Measurements from ENCODE around the gene LMTK2. TPM values are rescaled to one million over a fixed set of nuclear protein-coding genes. Genes with fewer than 3 reads are reported as not detected.
A peak's percentile ranks its signal among the peaks of the same experiment; 100 is the strongest.

The LMTK2 gene
- total RNA-seq, 2 donors from 2014 or later: 14.4 to 16.2 TPM

GRCh38 chr7:98085674-98086073, 21.0 kb upstream of the LMTK2 start:
- H3K27ac Mint-ChIP-seq: no peak overlapping the region
- no peaks in the 10 kb centered on the region for H3K27me3 Mint-ChIP-seq (ENCODE audit: low read depth)
- no peaks in the 10 kb centered on the region for H3K4me1 Mint-ChIP-seq (ENCODE audit: low read depth)
- no peaks in the 10 kb centered on the region for H3K36me3 Mint-ChIP-seq (ENCODE audit: insufficient read depth in 2 of 2)
- ATAC-seq (replicated peaks in 1 of 2) (no peak), DNase-seq (no peak)
- no peaks in the 10 kb centered on the region for H3K9me3 Mint-ChIP-seq
- H3K4me3 Mint-ChIP-seq: no peak overlapping the region

- H3K4me3 Mint-ChIP-seq: no peak overlapping the region
- no peaks in the 10 kb centered on the region for H3K4me1 Mint-ChIP-seq (ENCODE audit: low read depth)
- no peaks in the 10 kb centered on the region for H3K27me3 Mint-ChIP-seq (ENCODE audit: low read depth)
- DNase-seq (no peak), ATAC-seq (replicated peaks in 1 of 2) (no peak)
- H3K27ac Mint-ChIP-seq: no peak overlapping the region
- H3K36me3 Mint-ChIP-seq (ENCODE audit: insufficient read depth in 2 of 2): no peaks in the 10 kb centered on the region
- H3K9me3 Mint-ChIP-seq: no peaks in the 10 kb centered on the region
These were observed 20.4 kb upstream of the LMTK2 start for GRCh38 chr7:98086281-98086718.

GRCh38 chr7:98088109-98088508, 18.6 kb upstream of the LMTK2 start:
- H3K9me3 Mint-ChIP-seq: no peaks in the 10 kb centered on the region
- H3K27me3 Mint-ChIP-seq (ENCODE audit: low read depth): no peaks in the 10 kb centered on the region

GRCh38 chr7:98090116-98090515, 16.5 kb upstream of the LMTK2 start:
- ATAC-seq (replicated peaks in 1 of 2): no peak
- peaks cover 13% of the 10 kb centered on the region for H3K27me3 Mint-ChIP-seq (ENCODE audit: low read depth)
- no peaks in the 10 kb centered on the region for H3K36me3 Mint-ChIP-seq (ENCODE audit: insufficient read depth in 2 of 2)
- H3K4me3 Mint-ChIP-seq: no peak overlapping the region
- H3K4me1 Mint-ChIP-seq (ENCODE audit: low read depth): no peaks in the 10 kb centered on the region
- H3K9me3 Mint-ChIP-seq: no peaks in the 10 kb centered on the region
- no peak for DNase-seq
- H3K27ac Mint-ChIP-seq: no peak overlapping the region

More at GRCh38 chr7:98088109-98088508, 18.6 kb upstream of the LMTK2 start:
- Mint-ChIP-seq H3K27ac (no peak overlapping the region), H3K4me3 (no peak overlapping the region), H3K4me1 (ENCODE audit: low read depth) (no peaks in the 10 kb centered on the region), H3K36me3 (ENCODE audit: insufficient read depth in 2 of 2) (no peaks in the 10 kb centered on the region)
- ATAC-seq (replicated peaks in 1 of 2) (no peak), DNase-seq (no peak)

GRCh38 chr7:98091061-98091460, 15.6 kb upstream of the LMTK2 start:
- Mint-ChIP-seq H3K27ac (no peak overlapping the region), H3K4me3 (no peak overlapping the region), H3K9me3 (peaks cover 0 to 3% of the 10 kb centered on the region in 2 donors), H3K27me3 (ENCODE audit: low read depth) (peaks cover 13% of the 10 kb centered on the region), H3K4me1 (ENCODE audit: low read depth) (no peaks in the 10 kb centered on the region), H3K36me3 (ENCODE audit: insufficient read depth in 2 of 2) (no peaks in the 10 kb centered on the region)
- ATAC-seq (replicated peaks in 1 of 2) (no peak), DNase-seq (no peak)

GRCh38 chr7:98091523-98091922, 15.1 kb upstream of the LMTK2 start:
- no peaks in the 10 kb centered on the region for H3K4me1 Mint-ChIP-seq (ENCODE audit: low read depth)
- ATAC-seq (replicated peaks in 1 of 2): no peak
- H3K27ac Mint-ChIP-seq: no peak overlapping the region

GRCh38 chr7:98097042-98097645, 9.5 kb upstream of the LMTK2 start:
- DNase-seq: no peak
- Mint-ChIP-seq H3K9me3 (peaks cover 2 to 19% of the 10 kb centered on the region in 2 donors), H3K27ac (no peak overlapping the region), H3K36me3 (ENCODE audit: insufficient read depth in 2 of 2) (peaks cover 15 to 18% of the 10 kb centered on the region in 2 donors), H3K4me1 (ENCODE audit: low read depth) (no peaks in the 10 kb centered on the region), H3K4me3 (no peak overlapping the region), H3K27me3 (ENCODE audit: low read depth) (peaks cover 23% of the 10 kb centered on the region)
- no peak for ATAC-seq (replicated peaks in 1 of 2)

More at GRCh38 chr7:98091523-98091922, 15.1 kb upstream of the LMTK2 start:
- peaks cover 0 to 3% of the 10 kb centered on the region in 2 donors for H3K9me3 Mint-ChIP-seq
- H3K27me3 Mint-ChIP-seq (ENCODE audit: low read depth): peaks cover 13% of the 10 kb centered on the region
- H3K36me3 Mint-ChIP-seq (ENCODE audit: insufficient read depth in 2 of 2): no peaks in the 10 kb centered on the region
- no peak overlapping the region for H3K4me3 Mint-ChIP-seq
- DNase-seq: no peak

- no peak overlapping the region for H3K4me3 Mint-ChIP-seq
- H3K27ac Mint-ChIP-seq: no peak overlapping the region
- DNase-seq (no peak), ATAC-seq (replicated peaks in 1 of 2) (no peak)
- peaks cover 2 to 19% of the 10 kb centered on the region in 2 donors for H3K9me3 Mint-ChIP-seq
- H3K4me1 Mint-ChIP-seq (ENCODE audit: low read depth): no peaks in the 10 kb centered on the region
- H3K36me3 Mint-ChIP-seq (ENCODE audit: insufficient read depth in 2 of 2): peaks cover 15 to 18% of the 10 kb centered on the region in 2 donors
- peaks cover 10% of the 10 kb centered on the region for H3K27me3 Mint-ChIP-seq (ENCODE audit: low read depth)
These were observed 6.6 kb upstream of the LMTK2 start for GRCh38 chr7:98100088-98100487.

GRCh38 chr7:98102170-98102569, 4.5 kb upstream of the LMTK2 start:
- no peak overlapping the region for H3K27ac Mint-ChIP-seq
- no peak overlapping the region for H3K4me3 Mint-ChIP-seq
- H3K27me3 Mint-ChIP-seq (ENCODE audit: low read depth): peaks cover 10% of the 10 kb centered on the region
- H3K36me3 Mint-ChIP-seq (ENCODE audit: insufficient read depth in 2 of 2): peaks cover 15 to 16% of the 10 kb centered on the region in 2 donors
- DNase-seq (no peak), ATAC-seq (replicated peaks in 1 of 2) (no peak)
- peaks cover 7% of the 10 kb centered on the region for H3K4me1 Mint-ChIP-seq (ENCODE audit: low read depth)
- peaks cover 2 to 12% of the 10 kb centered on the region in 2 donors for H3K9me3 Mint-ChIP-seq

GRCh38 chr7:98105942-98106544, 619 bp upstream of the LMTK2 start:
- peaks cover 0 to 3% of the 10 kb centered on the region in 2 donors for H3K9me3 Mint-ChIP-seq
- peak; percentile 51 to 59 for ATAC-seq (replicated peaks in 1 of 2)
- H3K27me3 Mint-ChIP-seq (ENCODE audit: low read depth): no peaks in the 10 kb centered on the region
- H3K4me3 Mint-ChIP-seq: peak overlapping the region; percentile 50 to 99
- peaks cover 4 to 7% of the 10 kb centered on the region in 2 donors for H3K36me3 Mint-ChIP-seq (ENCODE audit: insufficient read depth in 2 of 2)
- DNase-seq: peak; percentile 29 to 34
- peaks cover 29% of the 10 kb centered on the region for H3K4me1 Mint-ChIP-seq (ENCODE audit: low read depth)
- H3K27ac Mint-ChIP-seq: peak overlapping the region; percentile 64

- peak overlapping the region; percentile 87 for H3K27ac Mint-ChIP-seq
- peak overlapping the region; percentile 93 to 99 for H3K4me3 Mint-ChIP-seq
These were observed 655 bp downstream of the LMTK2 start for GRCh38 chr7:98107313-98107721.

GRCh38 chr7:98110249-98111022, 3.8 kb downstream of the LMTK2 start:
- no peak overlapping the region for H3K27ac Mint-ChIP-seq
- no peaks in the 10 kb centered on the region for H3K27me3 Mint-ChIP-seq (ENCODE audit: low read depth)
- peaks cover 52% of the 10 kb centered on the region for H3K4me1 Mint-ChIP-seq (ENCODE audit: low read depth)
- DNase-seq: no peak
- H3K36me3 Mint-ChIP-seq (ENCODE audit: insufficient read depth in 2 of 2): peaks cover 6 to 7% of the 10 kb centered on the region in 2 donors
- peaks cover 1 to 4% of the 10 kb centered on the region in 2 donors for H3K9me3 Mint-ChIP-seq
- H3K4me3 Mint-ChIP-seq: no peak overlapping the region
- no peak for ATAC-seq (replicated peaks in 1 of 2)

More at GRCh38 chr7:98107313-98107721, 655 bp downstream of the LMTK2 start:
- Mint-ChIP-seq H3K27me3 (ENCODE audit: low read depth) (no peaks in the 10 kb centered on the region), H3K4me1 (ENCODE audit: low read depth) (peaks cover 30% of the 10 kb centered on the region), H3K36me3 (ENCODE audit: insufficient read depth in 2 of 2) (peaks cover 0 to 3% of the 10 kb centered on the region in 2 donors), H3K9me3 (no peaks in the 10 kb centered on the region)
- DNase-seq (no peak), ATAC-seq (replicated peaks in 1 of 2) (no peak)

- no peak overlapping the region for H3K27ac Mint-ChIP-seq
- H3K4me3 Mint-ChIP-seq: no peak overlapping the region
- ATAC-seq (replicated peaks in 1 of 2): no peak
- H3K9me3 Mint-ChIP-seq: peaks cover 1 to 4% of the 10 kb centered on the region in 2 donors
- H3K4me1 Mint-ChIP-seq (ENCODE audit: low read depth): peaks cover 49% of the 10 kb centered on the region
- no peaks in the 10 kb centered on the region for H3K27me3 Mint-ChIP-seq (ENCODE audit: low read depth)
- no peak for DNase-seq
- H3K36me3 Mint-ChIP-seq (ENCODE audit: insufficient read depth in 2 of 2): peaks cover 4 to 6% of the 10 kb centered on the region in 2 donors
These were observed 5.4 kb downstream of the LMTK2 start for GRCh38 chr7:98112077-98112476.

Measured in activated T-cell treated with anti-CD3 and anti-CD28 coated beads, Interleukin-2, amount 50 U/mL, for 72 hours (primary cell).